Right atrium auricular region (tissue), 2 donors: ENCODE data around the gene PNPLA6. TPM values are rescaled to one million over a fixed set of nuclear protein-coding genes. Genes with fewer than 3 reads are reported as not detected.

Source experiments
- DNase-seq: peaks from one replicate; pipeline ENCODE4 v3.0.0-alpha.2; 2019; ENCODE audit warnings: low spot score
- H3K27ac ChIP-seq, 2 donors: fragments of 200-600 bp; sonication (generic); 1 replicate in 1 of 2; 2 replicates in 1 of 2; pipeline ENCODE4 v1.5.1; 2016 to 2019
- H3K27me3 ChIP-seq, 2 donors: fragments of 200-600 bp; sonication (generic); one replicate each; pipeline versions ENCODE4 v1.5.1 to v1.6.0; 2017 to 2019
- H3K36me3 ChIP-seq: fragments of 200-600 bp; sonication (generic); one replicate; pipeline ENCODE4 v1.5.1; 2016
- H3K4me1 ChIP-seq, 2 donors: fragments of 200-600 bp; sonication (generic); one replicate each; pipeline versions ENCODE4 v1.5.1 to v1.6.0; 2017 to 2019
- H3K4me3 ChIP-seq, 2 donors: fragments of 200-600 bp; sonication (generic); 1 replicate in 1 of 2; 2 replicates in 1 of 2; pipeline ENCODE4 v1.5.1; 2017 to 2019; ENCODE audit warnings: mild to moderate bottlenecking in 1 of 2, moderate library complexity in 1 of 2
- H3K9me3 ChIP-seq, 2 donors: fragments of 200-600 bp; sonication (generic); one replicate each; pipeline ENCODE4 v1.5.1; 2019
- CTCF ChIP-seq, 2 donors: fragments of 200-600 bp; sonication (generic); IDR thresholded peaks; one replicate each; pipeline ENCODE4 v1.5.1; 2019; ENCODE audit warnings: antibody characterized with exemption in 2 of 2
- total RNA-seq, 2 donors: library from RNA; depleted of rRNA; stranded (reverse); fragments of >200 nt; gene quantifications; one replicate each; pipeline ENCODE4 v1.1.0, GENCODE V29; 2016

PNPLA6 gene
- total RNA-seq, 2 donors from 2014 or later, result 45.3 to 70.6 TPM

GRCh38 chr19:7579182-7579581 lies 43.7 kb downstream of the PNPLA6 start:
- Histone ChIP-seq H3K27me3 (no peaks in the 10 kb centered on the region), H3K9me3 (no peaks in the 10 kb centered on the region), H3K27ac (no peak overlapping the region), H3K4me1 (no peaks in the 10 kb centered on the region), H3K36me3 (no peaks in the 10 kb centered on the region), H3K4me3 (no peak overlapping the region)
- TF ChIP-seq CTCF (IDR thresholded peaks at IDR 0.05), result no peak
- DNase-seq, result no peak

- Histone ChIP-seq H3K4me3 (no peak overlapping the region), H3K27ac (no peak overlapping the region), H3K9me3 (no peaks in the 10 kb centered on the region), H3K27me3 (no peaks in the 10 kb centered on the region), H3K36me3 (no peaks in the 10 kb centered on the region), H3K4me1 (no peaks in the 10 kb centered on the region)
- no peak for TF ChIP-seq CTCF (IDR thresholded peaks at IDR 0.05)
- no peak for DNase-seq
These were observed 46.9 kb downstream of the PNPLA6 start for GRCh38 chr19:7582446-7582845.

GRCh38 chr19:7589822-7590221 lies 54.3 kb downstream of the PNPLA6 start:
- Histone ChIP-seq H3K27me3 (no peaks in the 10 kb centered on the region), H3K9me3 (no peaks in the 10 kb centered on the region), H3K4me1 (no peaks in the 10 kb centered on the region), H3K4me3 (no peak overlapping the region), H3K27ac (no peak overlapping the region), H3K36me3 (no peaks in the 10 kb centered on the region)
- DNase-seq, result no peak
- no peak for TF ChIP-seq CTCF (IDR thresholded peaks at IDR 0.05)

DNA sequence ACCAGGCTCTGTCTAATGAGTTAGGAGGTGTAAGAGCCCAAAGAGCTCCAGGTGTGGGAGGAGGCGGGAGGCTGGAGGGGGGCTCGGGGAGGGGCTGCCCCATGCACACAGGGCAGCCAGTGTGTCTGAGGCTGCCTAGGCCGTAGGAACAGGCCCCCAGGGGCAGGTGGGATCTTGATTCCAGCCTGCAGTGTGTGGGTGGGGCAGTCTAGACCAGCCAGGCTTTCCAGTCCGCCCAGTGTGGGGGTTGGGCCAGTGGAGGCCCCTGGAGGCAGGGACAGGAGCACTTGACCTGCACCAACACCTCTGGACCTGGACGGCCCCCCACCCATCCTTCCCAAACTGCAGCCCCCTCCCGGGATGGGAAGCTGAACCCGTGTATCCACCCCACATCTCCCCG lies 54.7 kb downstream of the PNPLA6 start:
- no peak for DNase-seq
- Histone ChIP-seq H3K27me3 (no peaks in the 10 kb centered on the region), H3K4me3 (no peak overlapping the region), H3K9me3 (no peaks in the 10 kb centered on the region), H3K4me1 (no peaks in the 10 kb centered on the region), H3K27ac (no peak overlapping the region), H3K36me3 (no peaks in the 10 kb centered on the region)
- TF ChIP-seq CTCF (IDR thresholded peaks at IDR 0.05), result no peak

DNA sequence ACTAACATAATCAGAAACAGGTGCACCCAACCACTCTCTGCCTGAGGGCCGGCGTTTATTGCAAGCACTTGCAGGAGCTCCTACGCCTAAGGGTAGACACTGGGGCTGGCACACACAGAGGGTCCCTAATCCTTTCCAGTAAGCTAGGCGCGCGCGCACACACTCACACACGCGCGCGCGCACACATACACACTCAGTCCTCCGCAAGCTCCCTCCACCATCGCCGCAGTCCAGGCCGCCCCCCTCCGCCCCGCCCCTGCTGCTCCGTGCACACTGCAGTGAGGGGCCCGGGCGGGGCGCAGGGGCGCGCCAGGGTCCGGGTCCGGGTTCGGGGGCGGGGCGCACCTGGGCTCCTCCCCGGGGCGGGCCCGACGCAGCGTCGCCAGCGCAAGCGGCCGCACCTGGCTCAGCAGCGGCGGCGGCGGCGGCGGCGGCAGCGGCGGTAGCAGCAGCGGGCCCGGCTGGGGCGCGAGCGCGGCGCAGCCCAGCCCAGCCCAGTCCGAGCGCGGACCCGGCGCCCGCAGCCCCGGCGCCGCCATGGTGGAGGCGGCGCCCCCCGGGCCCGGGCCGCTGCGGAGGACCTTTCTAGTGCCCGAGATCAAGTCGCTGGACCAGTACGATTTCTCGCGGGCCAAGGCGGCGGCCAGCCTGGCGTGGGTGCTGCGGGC lies 60.1 kb downstream of the PNPLA6 start, which contains the start of gene CAMSAP3:
TSS of gene CAMSAP3 (plus strand) at position 398 of the 668 bp plus-strand sequence. CDS start at position 538, 140 bp downstream.
- no peaks in the 10 kb centered on the region for H3K36me3 ChIP-seq
- peaks cover 0 to 4% of the 10 kb centered on the region in 2 donors for H3K4me1 ChIP-seq
- no peak for DNase-seq
- no peak within 1 kb of the TSS for H3K27ac ChIP-seq
- H3K27me3 ChIP-seq, result no peaks in the 10 kb centered on the region
- TF ChIP-seq CTCF (IDR thresholded peaks at IDR 0.05), result no peak
- peak within 1 kb of the TSS; percentile 19 to 43 for H3K4me3 ChIP-seq
- no peaks in the 10 kb centered on the region for H3K9me3 ChIP-seq
